Fibroblast of pulmonary artery (primary cell): ENCODE results near the gene LHX4.
A peak's percentile ranks its signal among the peaks of the same experiment; 100 is the strongest.

ENCODE experiments used
- DNase-seq: peaks from one replicate; pipeline ENCODE4 v3.0.0-alpha.2; 2010; ENCODE audit warnings: low read depth
- H3K4me3 ChIP-seq: replicated peaks from 2 replicates; pipeline ENCODE4 v1.5.1; 2011; ENCODE audit warnings: low read depth, mild to moderate bottlenecking, control low read depth, low read length, moderate library complexity
- CTCF ChIP-seq: IDR thresholded peaks from 2 replicates; pipeline ENCODE4 v1.5.1; 2011; ENCODE audit warnings: mild to moderate bottlenecking, control low read depth, low read length, inconsistent platforms; ENCODE audit errors: missing control alignments

LHX4 gene

GRCh38 chr1:180248176-180248575 lies 18.1 kb downstream of the LHX4 start:
- no peak for TF ChIP-seq CTCF
- no peak overlapping the region for H3K4me3 ChIP-seq
- no peak for DNase-seq

- TF ChIP-seq CTCF = peak; percentile 0
- DNase-seq = no peak
- no peak overlapping the region for H3K4me3 ChIP-seq
Measured at GRCh38 chr1:180248731-180249681, 18.9 kb downstream of the LHX4 start.

- no peak for DNase-seq
- no peak overlapping the region for H3K4me3 ChIP-seq
- TF ChIP-seq CTCF = no peak
Measured at GRCh38 chr1:180249725-180250498, 19.8 kb downstream of the LHX4 start.

GRCh38 chr1:180250499-180250770 lies 20.4 kb downstream of the LHX4 start:
- no peak for TF ChIP-seq CTCF
- no peak for DNase-seq
- H3K4me3 ChIP-seq = no peak overlapping the region

GRCh38 chr1:180250883-180251509 lies 20.9 kb downstream of the LHX4 start:
- no peak for TF ChIP-seq CTCF
- H3K4me3 ChIP-seq = no peak overlapping the region
- no peak for DNase-seq

- TF ChIP-seq CTCF = no peak
- H3K4me3 ChIP-seq = no peak overlapping the region
- no peak for DNase-seq
Measured at GRCh38 chr1:180251526-180252305, 21.7 kb downstream of the LHX4 start.
